H1 (cell line): ENCODE results near the gene SMDT1. TPM values are rescaled to one million over a fixed set of nuclear protein-coding genes. Genes with fewer than 3 reads are reported as not detected.

Experiments used
- HDAC2 ChIP-seq, 2 experiments: fragments of 300-600 bp in 1 of 2; sonication (generic) in 1 of 2; IDR thresholded peaks; 2 replicates each; pipeline ENCODE4 v1.6.1; 2011 to 2012; ENCODE audit warnings: low read depth in 2 of 2, low read length in 2 of 2, mild to moderate bottlenecking in 2 of 2, moderate library complexity in 2 of 2, borderline replicate concordance in 1 of 2, inconsistent platforms in 1 of 2
- polyA plus RNA-seq, 7 experiments: library from polyadenylated mRNA; depleted of rRNA in 3 of 7; stranded (reverse) in 5 of 7; unstranded in 2 of 7; fragments of >200 nt in 5 of 7; fragments of 200-250 nt in 2 of 7; gene quantifications; 1 replicate in 5 of 7; 2 replicates in 1 of 7; 4 replicates in 1 of 7; pipeline versions ENCODE4 v1.2.1 to v1.2.3, GENCODE V29; 2011 to 2013; ENCODE audit warnings: missing spikeins in 2 of 7, mixed read lengths in 2 of 7
- total RNA-seq: library from RNA; stranded (reverse); fragmentation: NEBNext Ultra II Directional; extraction: Animal tissue kit (Norgen Biotek cat#: 25700); gene quantifications from 2 replicates; pipeline ENCODE4 v1.2.1, GENCODE V29; 2021

SMDT1 gene
- total and polyA plus RNA-seq, 2 of the 8 experiments (the other 6 are each of a cell fraction or from before 2014, with no cell fraction given), result 34.9 to 35.6 TPM

DNA sequence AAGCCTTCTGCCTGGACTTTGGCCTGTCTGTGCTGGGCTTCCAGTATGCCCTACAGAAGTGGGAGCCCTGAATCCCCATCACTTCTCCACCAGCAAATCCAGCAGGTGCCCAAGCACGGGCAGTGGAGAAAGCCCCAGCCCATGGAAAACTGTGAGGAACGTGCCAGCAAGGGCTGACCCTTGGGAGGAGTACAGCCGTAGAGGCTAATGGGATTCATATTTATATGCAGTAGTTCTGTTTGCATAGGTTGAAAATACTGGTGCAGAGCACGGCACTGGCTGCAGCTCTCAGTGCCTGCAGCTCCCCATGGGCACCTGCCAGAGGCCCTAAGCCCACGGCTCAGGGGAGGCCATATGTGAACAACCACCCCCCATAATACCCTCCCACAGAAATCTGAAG lies 19.0 kb upstream of the SMDT1 start (continued):
- TF ChIP-seq HDAC2 (IDR thresholded peaks at IDR 0.05; ENCODE audit: borderline replicate concordance in 1 of 2, low read depth in 2 of 2, low read length in 2 of 2), result no peak
- TF ChIP-seq, all 59 proteins: peak for 0
